ENCODE measurements around the gene RHOBTB1.
A peak's percentile ranks its signal among the peaks of the same experiment; 100 is the strongest.

RHOBTB1 gene

GRCh38 chr10:60962946-60963345, 19.0 kb upstream of the RHOBTB1 start:
- TF ChIP-seq CSRNP3 (CRISPR knock-in tag; IDR thresholded peaks at IDR 0.05) (no peak), PPARA (CRISPR knock-in tag; IDR thresholded peaks at IDR 0.05; ENCODE audit: borderline replicate concordance) (no peak), ZNF70 (CRISPR knock-in tag; IDR thresholded peaks at IDR 0.05) (no peak), ISL1 (CRISPR knock-in tag; IDR thresholded peaks at IDR 0.05) (no peak), ESRRG (CRISPR knock-in tag; IDR thresholded peaks at IDR 0.05) (no peak), GLIS3 (CRISPR knock-in tag; IDR thresholded peaks at IDR 0.05) (no peak), ZFP30 (CRISPR knock-in tag; IDR thresholded peaks at IDR 0.05) (no peak), OSR1 (CRISPR knock-in tag; IDR thresholded peaks at IDR 0.05) (no peak), PATZ1 (CRISPR knock-in tag; IDR thresholded peaks at IDR 0.05; ENCODE audit: borderline replicate concordance) (no peak), ARNTL (CRISPR knock-in tag; IDR thresholded peaks at IDR 0.05; ENCODE audit: borderline replicate concordance, low read depth) (no peak), ZNF565 (CRISPR knock-in tag; conservative IDR thresholded peaks at IDR 0.05; ENCODE audit: low read depth) (no peak), ZFP3 (CRISPR knock-in tag; IDR thresholded peaks at IDR 0.05) (no peak), CSDC2 (CRISPR knock-in tag; IDR thresholded peaks at IDR 0.05) (no peak), POU6F1 (CRISPR knock-in tag; IDR thresholded peaks at IDR 0.05; ENCODE audit: borderline replicate concordance, low read depth) (no peak)
- no peak for ATAC-seq

GRCh38 chr10:60960913-60961312, 16.9 kb upstream of the RHOBTB1 start:
- TF ChIP-seq PPARA (CRISPR knock-in tag; IDR thresholded peaks at IDR 0.05; ENCODE audit: borderline replicate concordance) (no peak), ZC3H10 (CRISPR knock-in tag; IDR thresholded peaks at IDR 0.05) (no peak), TSHZ2 (CRISPR knock-in tag; IDR thresholded peaks at IDR 0.05) (no peak), ISL1 (CRISPR knock-in tag; IDR thresholded peaks at IDR 0.05) (no peak), ZFP3 (CRISPR knock-in tag; IDR thresholded peaks at IDR 0.05) (no peak), ZNF8 (CRISPR knock-in tag; IDR thresholded peaks at IDR 0.05) (no peak), RARB (CRISPR knock-in tag; IDR thresholded peaks at IDR 0.05) (no peak), PATZ1 (CRISPR knock-in tag; IDR thresholded peaks at IDR 0.05; ENCODE audit: borderline replicate concordance) (no peak)
- ATAC-seq = no peak

GRCh38 chr10:60960031-60960430, 16.0 kb upstream of the RHOBTB1 start:
- ATAC-seq = no peak
- TF ChIP-seq SNAI2 (CRISPR knock-in tag; IDR thresholded peaks at IDR 0.05) (no peak), ESRRG (CRISPR knock-in tag; IDR thresholded peaks at IDR 0.05) (no peak), PPARA (CRISPR knock-in tag; IDR thresholded peaks at IDR 0.05; ENCODE audit: borderline replicate concordance) (no peak), POU6F1 (CRISPR knock-in tag; IDR thresholded peaks at IDR 0.05; ENCODE audit: borderline replicate concordance, low read depth) (no peak), ISL1 (CRISPR knock-in tag; IDR thresholded peaks at IDR 0.05) (peak; percentile 74), GLIS3 (CRISPR knock-in tag; IDR thresholded peaks at IDR 0.05) (no peak), CREB5 (CRISPR knock-in tag; IDR thresholded peaks at IDR 0.05; ENCODE audit: low read depth) (no peak), CSDC2 (CRISPR knock-in tag; IDR thresholded peaks at IDR 0.05) (no peak), TSHZ2 (CRISPR knock-in tag; IDR thresholded peaks at IDR 0.05) (peak; percentile 64), ZNF565 (CRISPR knock-in tag; conservative IDR thresholded peaks at IDR 0.05; ENCODE audit: low read depth) (no peak), ZNF70 (CRISPR knock-in tag; IDR thresholded peaks at IDR 0.05) (no peak), OSR1 (CRISPR knock-in tag; IDR thresholded peaks at IDR 0.05) (no peak)

All from SK-N-SH treated with all-trans-retinoic acid at 6 μM for 48 hours (cell line).